Neutrophil (primary cell): ENCODE results near the gene RFXANK.

Experiments used
- H3K27ac ChIP-seq: fragments of 200-600 bp; sonication (generic); 2 replicates; pipeline ENCODE4 v1.5.1; 2016; ENCODE audit warnings: mild to moderate bottlenecking, moderate library complexity
- H3K27me3 ChIP-seq: fragments of 200-600 bp; sonication (generic); 2 replicates; pipeline ENCODE4 v1.6.0; 2016; ENCODE audit warnings: mild to moderate bottlenecking
- H3K36me3 ChIP-seq: fragments of 200-600 bp; sonication (generic); 2 replicates; pipeline ENCODE4 v1.5.1; 2017
- H3K4me1 ChIP-seq, 2 experiments: fragments of 200-600 bp in 1 of 2; sonication (generic) in 1 of 2; 1 replicate in 1 of 2; 2 replicates in 1 of 2; pipeline versions ENCODE4 v1.5.1 to v1.6.1; 2013 to 2016; ENCODE audit warnings: low read depth in 1 of 2, low read length in 1 of 2, mild to moderate bottlenecking in 1 of 2, moderate library complexity in 1 of 2; ENCODE audit not compliant: control insufficient read depth in 1 of 2, insufficient read depth in 1 of 2
- H3K4me3 ChIP-seq, 2 experiments: fragments of 200-600 bp in 1 of 2; sonication (generic) in 1 of 2; 1 replicate in 1 of 2; 2 replicates in 1 of 2; pipeline ENCODE4 v1.5.1; 2013 to 2016; ENCODE audit warnings: low read depth in 1 of 2, low read length in 1 of 2, mild to moderate bottlenecking in 1 of 2, moderate library complexity in 1 of 2
- H3K9me3 ChIP-seq: fragments of 200-600 bp; sonication (generic); 2 replicates; pipeline ENCODE4 v1.5.1; 2016
- TF ChIP-seq, protein P1 (sequence below): fragments of 200-600 bp; sonication (generic); IDR thresholded peaks from 2 replicates; pipeline ENCODE4 v1.5.1; 2016; ENCODE audit warnings: antibody characterized with exemption

Gene RFXANK

DNA sequence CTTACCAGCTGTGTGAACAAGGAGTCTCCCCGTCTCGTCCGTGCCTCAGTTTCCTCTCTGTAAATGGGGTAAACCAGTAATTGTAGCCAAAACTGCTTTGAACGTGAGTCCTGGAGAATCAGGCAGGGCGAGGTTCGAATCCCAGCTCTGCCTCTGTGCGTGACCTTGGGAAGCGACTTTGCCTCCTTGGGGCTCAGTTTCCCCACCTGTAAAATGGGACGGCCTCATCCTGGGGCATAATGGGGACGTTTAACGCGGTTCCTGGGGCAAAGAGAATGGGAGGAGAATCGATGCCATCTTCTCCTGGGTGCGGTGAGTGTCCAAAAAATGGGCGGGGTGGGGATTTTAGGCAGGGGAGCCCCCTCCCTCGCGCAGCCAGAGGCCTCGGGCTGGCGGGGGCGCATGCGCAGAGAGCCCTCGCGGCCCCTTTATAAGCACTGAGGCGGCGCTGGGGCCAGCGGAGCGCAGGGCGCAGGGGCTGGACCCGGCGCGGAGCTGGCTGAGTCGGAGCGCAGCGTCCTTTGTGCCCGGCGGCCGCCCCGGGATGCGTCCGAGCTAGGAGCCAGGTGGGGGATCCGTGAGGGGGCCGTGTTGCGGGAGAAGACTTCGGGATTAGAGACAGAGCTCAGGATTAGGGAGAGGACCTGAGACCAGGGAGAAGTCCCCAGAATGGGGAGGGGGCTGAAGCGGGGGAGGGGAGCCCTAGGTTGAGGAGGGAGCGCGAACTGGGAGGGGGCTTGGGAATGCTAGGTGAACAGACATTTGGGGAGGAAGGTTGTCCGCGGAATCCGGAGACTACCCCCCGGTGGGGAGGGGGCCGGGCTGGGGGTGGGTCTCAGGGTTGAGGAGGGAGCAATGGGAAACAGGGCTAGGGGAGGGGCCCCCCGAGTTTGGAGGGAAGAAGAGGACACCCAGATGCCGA is 19.7 kb downstream of the RFXANK start, which contains the start of gene NCAN:
TSS of gene NCAN (plus strand) at position 460 of the 922 bp plus-strand sequence. CDS start 4,996 bp downstream, outside the sequence.
- Histone ChIP-seq H3K4me3 (no peak within 1 kb of the TSS), H3K9me3 (no peaks in the 10 kb centered on the region), H3K36me3 (no peaks in the 10 kb centered on the region), H3K4me1 (no peaks in the 10 kb centered on the region), H3K27me3 (peaks cover 98% of the 10 kb centered on the region), H3K27ac (no peak within 1 kb of the TSS)
- TF ChIP-seq, protein P1, sequence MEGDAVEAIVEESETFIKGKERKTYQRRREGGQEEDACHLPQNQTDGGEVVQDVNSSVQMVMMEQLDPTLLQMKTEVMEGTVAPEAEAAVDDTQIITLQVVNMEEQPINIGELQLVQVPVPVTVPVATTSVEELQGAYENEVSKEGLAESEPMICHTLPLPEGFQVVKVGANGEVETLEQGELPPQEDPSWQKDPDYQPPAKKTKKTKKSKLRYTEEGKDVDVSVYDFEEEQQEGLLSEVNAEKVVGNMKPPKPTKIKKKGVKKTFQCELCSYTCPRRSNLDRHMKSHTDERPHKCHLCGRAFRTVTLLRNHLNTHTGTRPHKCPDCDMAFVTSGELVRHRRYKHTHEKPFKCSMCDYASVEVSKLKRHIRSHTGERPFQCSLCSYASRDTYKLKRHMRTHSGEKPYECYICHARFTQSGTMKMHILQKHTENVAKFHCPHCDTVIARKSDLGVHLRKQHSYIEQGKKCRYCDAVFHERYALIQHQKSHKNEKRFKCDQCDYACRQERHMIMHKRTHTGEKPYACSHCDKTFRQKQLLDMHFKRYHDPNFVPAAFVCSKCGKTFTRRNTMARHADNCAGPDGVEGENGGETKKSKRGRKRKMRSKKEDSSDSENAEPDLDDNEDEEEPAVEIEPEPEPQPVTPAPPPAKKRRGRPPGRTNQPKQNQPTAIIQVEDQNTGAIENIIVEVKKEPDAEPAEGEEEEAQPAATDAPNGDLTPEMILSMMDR: no peak

DNA sequence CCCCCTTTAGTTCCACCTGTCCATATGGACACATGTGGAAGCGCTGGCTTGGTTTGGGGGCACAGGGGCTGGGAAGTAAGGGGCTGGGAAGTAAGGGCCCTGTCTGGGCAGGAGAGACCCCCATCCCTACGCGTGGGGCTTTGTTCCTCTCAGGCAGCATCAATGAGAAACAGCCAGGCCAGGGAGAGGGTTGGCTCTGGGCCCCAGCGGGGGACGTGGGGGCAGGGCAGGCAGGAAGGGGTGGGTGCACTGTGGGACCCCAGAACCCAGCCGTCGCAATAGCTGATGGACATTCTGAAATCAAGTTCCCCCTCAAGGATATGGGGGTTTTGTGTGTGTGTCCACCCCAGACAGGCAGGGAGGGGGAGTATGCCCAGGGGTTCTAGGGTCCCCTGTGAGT is 20.9 kb downstream of the RFXANK start:
- no peak overlapping the region for H3K4me3 ChIP-seq
- TF ChIP-seq, protein P1: no peak
- peaks cover 100% of the 10 kb centered on the region for H3K27me3 ChIP-seq

DNA sequence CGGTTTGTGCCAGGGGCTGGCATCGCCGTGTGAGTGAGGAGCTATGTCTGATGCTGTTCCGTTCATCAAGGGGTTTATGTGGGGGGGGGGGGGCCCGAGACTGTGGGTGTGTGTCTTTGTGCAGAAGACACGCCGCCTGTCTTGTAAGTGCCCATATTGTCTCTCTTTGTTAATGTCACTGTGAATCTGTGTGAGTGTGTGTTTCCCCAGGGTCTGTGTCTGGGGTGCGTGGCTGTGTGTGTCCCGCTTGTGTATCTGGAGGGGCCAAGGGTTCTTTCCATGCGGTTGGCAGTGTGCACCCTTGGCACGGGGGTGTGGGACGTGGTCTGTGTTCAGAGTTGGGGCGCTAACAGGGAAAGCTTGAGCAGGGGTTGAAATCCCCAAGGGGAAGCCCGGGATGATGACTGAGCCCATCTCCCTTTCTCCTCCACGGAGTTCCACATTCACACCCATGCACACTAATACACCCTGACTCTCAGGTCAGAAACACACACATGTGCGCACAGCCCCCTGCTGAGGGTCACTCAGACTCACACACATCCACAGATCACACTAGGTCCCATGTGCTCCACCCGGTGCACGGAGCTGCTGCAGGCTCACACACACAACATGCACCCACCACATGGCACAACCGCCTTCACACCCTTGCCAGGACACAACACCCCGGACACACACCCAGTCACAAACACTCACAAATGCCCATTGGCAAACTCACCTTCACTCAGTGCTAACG is 21.5 kb downstream of the RFXANK start:
- H3K27ac ChIP-seq: no peak overlapping the region
- peaks cover 98% of the 10 kb centered on the region for H3K27me3 ChIP-seq
- H3K4me1 ChIP-seq: no peaks in the 10 kb centered on the region
- TF ChIP-seq, protein P1: no peak
- no peaks in the 10 kb centered on the region for H3K36me3 ChIP-seq
- no peak overlapping the region for H3K4me3 ChIP-seq
- H3K9me3 ChIP-seq: no peaks in the 10 kb centered on the region

More for the DNA sequence above, 20.9 kb downstream of the RFXANK start:
- Histone ChIP-seq H3K9me3 (no peaks in the 10 kb centered on the region), H3K4me1 (no peaks in the 10 kb centered on the region), H3K36me3 (no peaks in the 10 kb centered on the region), H3K27ac (no peak overlapping the region)

DNA sequence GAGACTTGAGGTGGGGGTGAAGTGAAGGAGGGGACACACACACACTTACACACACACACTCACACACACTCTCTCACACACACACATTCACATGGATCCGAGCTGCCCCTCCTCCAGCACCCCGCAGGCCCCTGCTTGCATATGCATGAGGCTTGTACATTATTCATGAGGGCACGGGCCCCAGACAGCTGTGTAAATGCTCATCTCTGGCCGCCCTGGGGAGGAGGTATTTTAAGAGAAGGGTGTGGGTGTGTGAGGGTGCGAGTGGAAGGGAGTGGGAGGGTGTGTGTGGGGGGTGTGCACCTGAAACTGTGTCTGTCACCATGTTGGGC is 22.1 kb downstream of the RFXANK start:
- Histone ChIP-seq H3K4me3 (no peak overlapping the region), H3K4me1 (no peaks in the 10 kb centered on the region), H3K27me3 (peaks cover 98% of the 10 kb centered on the region), H3K9me3 (no peaks in the 10 kb centered on the region), H3K27ac (no peak overlapping the region), H3K36me3 (no peaks in the 10 kb centered on the region)
- TF ChIP-seq, protein P1: no peak

DNA sequence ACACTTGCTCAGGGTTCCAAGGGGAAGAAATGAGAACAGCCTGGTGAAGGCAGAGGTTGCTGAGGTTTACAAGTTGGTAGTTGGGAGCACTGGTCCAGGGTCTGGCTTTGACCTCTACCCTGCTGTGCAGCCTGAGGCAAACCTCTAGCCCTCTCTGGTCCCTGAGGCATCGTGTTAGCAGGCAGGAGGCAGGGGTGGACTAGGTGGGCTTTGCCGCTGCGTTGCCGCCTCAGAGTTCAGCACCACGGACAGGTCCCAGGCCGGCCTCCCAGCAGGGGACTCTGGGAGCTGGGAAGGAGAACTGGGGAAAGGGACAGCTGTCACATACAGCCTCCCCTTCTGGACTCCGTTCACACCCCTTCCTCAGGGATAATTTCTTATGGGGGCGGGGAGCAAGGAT is 22.8 kb downstream of the RFXANK start:
- no peaks in the 10 kb centered on the region for H3K4me1 ChIP-seq
- no peak overlapping the region for H3K4me3 ChIP-seq
- TF ChIP-seq, protein P1: no peak
- H3K36me3 ChIP-seq: no peaks in the 10 kb centered on the region
- no peak overlapping the region for H3K27ac ChIP-seq
- H3K27me3 ChIP-seq: peaks cover 93% of the 10 kb centered on the region
- no peaks in the 10 kb centered on the region for H3K9me3 ChIP-seq
